Amniotic stem cell (primary cell): ENCODE measurements around the gene PICALM.
A peak's percentile ranks its signal among the peaks of the same experiment; 100 is the strongest.

Experiments
- DNase-seq: peaks from one replicate; lab custom pipeline; 2025; lab: John Stamatoyannopoulos, UW

The PICALM gene

DNA sequence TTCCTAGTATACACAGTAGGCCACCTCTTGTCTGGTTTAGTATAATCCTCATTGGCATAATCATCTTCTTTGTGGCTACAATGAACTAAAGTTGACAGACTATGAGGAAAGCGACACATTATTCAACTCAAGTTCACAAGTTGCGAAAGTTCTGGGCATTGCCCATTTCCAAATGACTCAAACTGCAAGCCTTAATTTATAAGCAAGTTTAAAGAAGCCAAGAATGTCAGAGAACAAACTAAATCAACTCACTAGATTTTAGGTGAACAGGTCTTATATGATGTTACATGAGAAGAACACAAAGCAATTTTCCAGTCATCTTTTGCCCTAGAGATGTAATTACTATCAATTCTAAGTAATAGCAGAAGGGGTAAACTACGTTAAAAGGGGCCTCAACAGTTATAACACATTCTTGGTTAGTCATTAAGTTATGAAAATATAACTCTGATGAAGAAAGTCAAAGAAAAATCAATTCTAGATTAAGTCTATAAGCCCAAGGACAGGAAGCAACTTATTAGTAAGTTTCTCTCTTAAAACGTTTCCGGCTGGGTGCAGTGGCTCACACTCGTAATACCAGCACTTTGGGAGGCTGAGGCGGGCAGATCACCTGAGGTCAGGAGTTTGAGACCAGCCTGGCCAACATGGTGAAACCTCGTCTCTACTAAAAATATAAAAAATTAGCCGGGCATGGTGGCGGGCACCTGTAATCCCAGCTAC, 21.5 kb downstream of the PICALM start:
- DNase-seq, result no peak

DNA sequence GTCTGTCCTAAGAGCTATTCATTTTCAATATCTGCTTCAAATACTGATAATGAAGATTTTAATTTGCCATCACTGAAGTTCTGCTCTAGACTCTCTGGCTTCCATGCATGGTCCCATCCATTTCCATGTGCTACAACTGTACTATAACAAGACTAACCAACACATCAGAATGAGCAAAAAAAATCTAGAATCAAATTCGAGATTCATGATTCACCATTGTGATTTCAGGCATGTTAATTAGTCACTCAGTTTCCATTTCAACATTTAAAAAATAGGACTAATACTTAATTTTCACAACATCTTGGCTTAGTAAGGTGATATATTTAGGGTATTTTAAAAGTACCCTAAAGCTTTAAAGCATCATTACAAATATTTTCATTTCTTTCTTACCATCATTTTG, 22.8 kb downstream of the PICALM start:
- no peak for DNase-seq

DNA sequence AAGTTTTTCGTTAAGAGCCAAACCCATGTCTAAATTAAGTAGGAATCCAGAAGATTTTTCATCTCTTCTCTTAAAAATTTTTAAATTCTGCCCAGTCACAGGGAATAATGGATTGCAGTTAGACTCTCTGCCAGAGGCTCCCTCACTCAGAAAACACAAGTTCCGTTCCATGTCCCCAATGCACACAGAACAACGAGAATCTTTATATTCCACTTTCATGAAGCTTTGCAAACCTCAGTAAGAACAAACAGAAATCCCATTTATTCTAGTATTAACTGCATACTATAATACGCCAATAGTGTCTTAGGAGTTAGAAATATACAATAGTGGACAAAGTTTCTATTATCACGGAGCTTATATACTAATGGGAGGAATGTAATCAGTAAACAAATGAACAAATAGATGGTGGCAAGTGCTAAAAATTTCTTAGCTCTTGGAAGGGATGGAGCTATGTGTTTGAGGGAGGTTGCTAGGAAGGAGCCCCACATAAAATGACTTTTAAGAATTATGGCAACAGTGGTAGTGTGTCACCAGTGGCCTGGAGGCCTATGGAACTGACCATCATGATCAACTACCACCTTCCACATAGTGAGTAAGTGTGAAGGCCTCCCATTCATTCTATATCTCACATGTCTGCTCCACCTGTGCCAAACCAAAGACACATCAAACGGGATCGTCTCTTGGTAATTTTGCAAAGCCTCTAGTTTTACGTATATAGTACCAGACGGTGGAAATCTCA, 24.9 kb downstream of the PICALM start:
- no peak for DNase-seq

DNA sequence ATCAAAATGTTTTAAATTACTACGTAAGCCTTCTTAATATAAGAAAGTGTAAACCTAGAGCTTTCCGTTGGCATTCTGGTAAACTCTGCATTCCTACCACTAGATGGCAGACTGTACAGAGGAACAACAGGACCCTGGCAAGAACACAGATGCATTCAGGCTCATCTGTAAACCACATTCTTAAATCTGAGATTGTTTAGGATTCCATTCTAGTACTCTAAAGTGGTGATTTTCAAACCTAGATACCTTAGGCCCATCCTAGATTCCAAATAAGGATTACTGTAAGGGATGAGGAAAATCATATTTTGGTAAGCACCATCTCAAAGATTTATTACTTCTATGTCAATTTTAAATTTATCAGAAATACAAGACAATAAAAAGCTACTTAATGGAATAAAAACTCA, 26.9 kb downstream of the PICALM start:
- DNase-seq, result peak; percentile 61

DNA sequence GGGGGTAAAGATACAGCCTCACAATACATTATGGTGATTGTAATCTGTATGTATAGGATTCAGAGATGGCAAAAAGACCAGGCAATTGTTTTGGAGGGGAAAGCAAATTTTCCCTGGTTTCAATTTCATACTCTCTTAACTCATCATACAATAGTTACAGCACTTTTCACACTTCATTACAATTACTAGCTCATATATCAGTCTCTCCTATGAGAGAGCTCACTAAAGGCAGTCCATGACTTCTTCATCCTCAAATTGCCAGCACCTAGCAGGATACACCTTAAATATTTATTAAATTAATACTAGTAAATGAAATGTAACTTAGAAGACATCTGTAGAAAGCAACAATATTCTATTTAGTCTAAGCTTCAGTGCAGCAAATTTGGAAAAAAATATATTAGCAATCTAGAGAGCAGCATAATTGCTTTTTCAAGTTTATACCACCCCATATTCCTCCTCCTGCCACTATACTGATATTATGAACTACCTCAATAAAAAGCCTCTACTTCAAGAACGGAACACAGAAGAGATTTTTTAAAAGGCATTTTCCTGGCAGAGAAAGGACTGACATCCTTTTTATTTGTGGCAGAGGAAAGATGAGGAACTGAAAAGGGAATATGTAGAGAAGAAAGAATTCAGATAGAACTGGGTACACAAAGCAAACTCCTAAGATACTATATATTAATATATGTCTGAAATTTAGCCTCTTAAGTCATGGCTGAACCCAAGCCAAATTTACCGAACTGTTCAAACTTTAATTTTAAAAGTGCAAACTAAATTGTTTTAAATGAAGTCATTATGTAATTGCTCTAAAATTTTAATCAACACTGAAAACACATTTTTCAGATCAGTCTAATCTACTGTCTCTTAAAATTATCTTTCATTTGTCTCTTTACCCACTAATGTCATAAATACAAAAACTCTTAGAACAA, 27.7 kb downstream of the PICALM start:
- DNase-seq, result no peak

DNA sequence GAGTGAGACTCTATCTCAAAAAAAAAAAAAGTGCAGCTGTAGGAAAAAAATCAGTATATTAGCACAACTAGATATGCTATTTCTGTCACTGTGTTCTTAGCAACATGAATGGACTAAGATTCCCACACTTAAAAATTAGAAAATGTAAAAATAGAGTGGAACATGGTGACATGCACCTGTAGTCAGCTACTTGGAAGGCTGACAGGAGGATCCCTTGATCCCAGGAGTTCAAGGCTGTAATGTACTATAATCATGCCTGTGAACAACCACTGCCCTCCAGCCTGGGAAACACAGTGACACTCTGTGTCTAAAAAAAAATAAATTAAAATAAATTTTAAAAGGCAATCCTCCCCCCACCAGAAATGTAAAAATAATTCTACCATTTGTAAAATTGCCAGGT, 29.8 kb downstream of the PICALM start:
- no peak for DNase-seq

DNA sequence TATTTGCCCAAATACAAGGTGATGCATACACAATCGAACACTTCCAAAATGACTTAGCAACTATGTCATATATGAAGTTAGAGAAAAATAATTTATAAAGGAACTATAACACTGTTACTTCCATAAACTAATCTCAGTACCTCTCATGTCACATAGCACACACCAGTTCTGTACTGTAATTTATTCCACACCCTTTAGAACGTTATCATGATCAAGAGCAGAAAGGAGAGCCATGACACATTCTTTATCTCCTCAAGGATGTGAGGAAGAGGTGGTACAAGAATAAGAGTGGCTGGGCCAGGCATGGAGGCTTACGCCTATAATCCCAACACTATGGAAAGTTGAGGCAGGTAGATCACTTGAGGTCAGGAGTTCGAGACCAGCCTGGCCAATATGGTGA, 31.1 kb downstream of the PICALM start:
- DNase-seq, result no peak

DNA sequence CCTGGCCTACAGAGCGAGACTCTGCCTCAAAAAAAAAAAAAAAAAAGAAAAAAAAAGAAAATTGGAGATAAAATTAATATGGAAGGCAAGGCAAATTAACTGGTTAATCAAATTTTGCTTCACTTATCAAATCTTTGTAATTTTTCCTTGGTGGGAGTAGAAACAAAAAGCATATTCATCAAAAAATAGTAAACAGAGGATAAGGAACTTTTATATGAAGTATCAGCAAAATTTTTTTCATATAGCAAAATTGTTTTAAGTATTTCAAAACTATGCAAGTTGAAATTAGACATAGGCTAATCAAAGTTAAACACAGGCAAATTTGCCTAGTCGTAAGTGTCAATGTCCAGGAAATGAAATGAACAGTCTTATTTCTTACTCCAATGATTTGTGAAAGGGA, 33.0 kb downstream of the PICALM start:
- no peak for DNase-seq

DNA sequence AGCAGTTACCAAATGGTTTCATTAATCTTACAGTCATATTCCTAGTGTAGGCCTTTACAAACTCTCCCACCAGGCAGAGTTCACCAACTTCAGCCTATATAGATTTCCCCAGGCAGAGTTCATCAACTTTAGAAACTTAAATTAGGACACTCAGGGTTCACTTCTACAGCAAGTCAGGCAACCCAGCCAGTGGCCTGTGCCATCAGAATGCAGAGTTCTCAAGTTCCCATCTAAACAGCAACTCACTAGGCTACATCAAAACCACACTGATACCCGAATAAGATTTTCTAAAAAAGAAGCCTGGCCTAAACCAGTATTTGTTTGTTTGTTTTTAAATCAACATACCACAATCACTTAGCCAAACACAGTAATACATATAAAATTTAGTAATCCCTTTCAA, 33.7 kb downstream of the PICALM start:
- no peak for DNase-seq

DNA sequence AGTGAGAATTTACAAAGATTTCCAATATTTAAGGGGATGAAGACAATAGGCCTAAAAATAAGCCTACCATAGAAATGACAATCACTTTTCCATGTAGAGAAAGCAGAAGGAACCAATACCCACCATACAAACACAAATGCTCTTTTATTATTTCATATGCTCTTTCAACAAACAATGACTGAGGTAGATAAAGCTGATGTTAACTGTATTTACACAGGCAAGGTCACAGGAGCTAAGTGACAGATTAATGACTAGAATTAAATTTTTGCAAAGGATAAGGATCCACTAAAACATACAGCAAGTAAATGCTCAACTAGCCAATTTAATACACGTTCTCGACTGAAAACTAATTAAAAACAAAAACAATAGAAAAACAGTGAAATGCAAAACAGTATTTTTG, 34.2 kb downstream of the PICALM start:
- no peak for DNase-seq

DNA sequence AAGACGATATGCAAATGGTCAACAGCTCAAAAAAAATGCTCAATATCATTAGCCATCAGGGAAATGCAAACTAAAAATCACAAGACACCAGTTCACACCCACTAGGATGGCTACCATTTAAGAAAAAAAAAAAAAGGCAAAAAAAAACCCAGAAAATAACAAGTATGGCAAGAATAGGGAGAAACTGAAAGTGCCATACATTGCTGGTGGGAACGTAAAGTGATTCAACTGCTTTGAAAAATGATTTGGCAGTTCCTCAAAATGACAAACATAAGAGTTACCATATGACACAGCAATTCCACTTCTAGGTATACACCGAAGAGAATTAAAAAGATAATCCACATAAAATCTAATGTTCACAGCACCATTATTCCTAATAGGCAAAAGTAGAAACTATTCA, 47.5 kb downstream of the PICALM start:
- no peak for DNase-seq

DNA sequence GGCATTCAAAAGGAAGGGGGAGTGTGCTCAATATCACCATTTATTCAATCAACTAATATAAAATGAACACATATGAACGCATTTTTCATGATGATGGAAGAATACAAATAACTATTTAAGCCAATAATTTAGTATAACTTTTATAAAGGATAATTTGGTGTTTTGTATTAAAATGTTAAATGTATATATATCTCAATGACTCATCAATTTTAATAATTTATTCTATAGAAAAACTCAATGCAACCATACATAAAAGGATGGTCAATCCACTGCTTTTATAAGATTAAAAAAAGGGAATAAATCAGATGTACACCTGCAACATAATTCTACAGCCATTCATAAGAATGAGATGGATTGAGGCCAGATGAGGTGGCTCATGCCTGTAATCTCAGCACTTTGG, 50.6 kb downstream of the PICALM start:
- DNase-seq, result no peak

DNA sequence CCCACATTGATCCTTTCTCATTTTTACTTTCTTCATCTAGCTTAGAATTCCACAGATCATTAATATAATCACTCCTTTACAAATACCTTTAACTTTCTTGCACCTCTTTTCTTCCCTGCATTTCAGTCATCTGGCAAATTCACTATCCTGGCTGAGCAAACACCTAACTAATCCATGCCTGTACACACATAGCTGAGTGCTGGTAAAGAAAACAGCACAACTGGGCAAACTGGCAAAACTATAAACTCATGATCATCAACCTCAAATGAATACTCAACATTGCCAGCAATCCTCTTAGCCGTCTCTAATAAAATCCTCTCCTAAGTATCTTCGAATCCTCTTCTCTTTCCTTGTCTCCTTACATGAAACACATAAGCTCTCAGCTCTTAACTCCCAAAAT, 52.4 kb downstream of the PICALM start:
- DNase-seq, result no peak

DNA sequence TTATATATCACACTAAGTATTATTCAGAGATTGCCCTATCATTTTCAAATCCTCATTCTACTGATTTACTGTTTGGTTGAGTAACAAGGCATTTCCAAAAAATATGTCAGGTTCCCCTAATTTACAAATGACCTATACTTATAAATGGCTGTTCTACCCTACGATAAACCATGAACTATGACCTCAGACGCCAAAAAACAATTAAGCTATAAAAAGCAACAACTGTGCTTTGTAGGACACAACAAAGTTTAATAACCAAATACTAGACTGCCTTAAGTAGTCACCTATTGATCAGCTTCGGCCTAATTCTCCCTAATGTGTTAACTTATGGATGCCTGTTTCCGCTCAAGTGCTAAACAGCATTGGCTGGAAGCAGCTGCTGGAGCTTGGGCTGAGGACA, 53.2 kb downstream of the PICALM start:
- DNase-seq, result no peak

DNA sequence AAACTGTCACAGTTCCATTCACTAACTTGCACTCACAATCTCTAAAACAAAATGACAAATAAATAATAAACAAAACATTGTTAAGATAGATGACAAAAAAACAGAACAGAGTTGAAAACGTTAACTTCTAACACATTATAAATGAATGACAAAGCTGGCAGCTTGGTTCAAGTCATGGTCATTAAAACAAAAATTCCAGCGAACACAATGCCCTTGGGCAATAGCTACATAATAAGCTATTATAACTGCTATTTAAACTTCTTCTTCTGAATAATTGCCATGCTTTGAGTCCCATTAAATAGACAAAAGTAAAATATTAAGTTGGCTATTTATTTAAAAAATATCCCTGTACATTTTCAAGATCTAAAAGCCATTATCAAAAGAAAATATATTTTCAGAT, 54.7 kb downstream of the PICALM start:
- no peak for DNase-seq

DNA sequence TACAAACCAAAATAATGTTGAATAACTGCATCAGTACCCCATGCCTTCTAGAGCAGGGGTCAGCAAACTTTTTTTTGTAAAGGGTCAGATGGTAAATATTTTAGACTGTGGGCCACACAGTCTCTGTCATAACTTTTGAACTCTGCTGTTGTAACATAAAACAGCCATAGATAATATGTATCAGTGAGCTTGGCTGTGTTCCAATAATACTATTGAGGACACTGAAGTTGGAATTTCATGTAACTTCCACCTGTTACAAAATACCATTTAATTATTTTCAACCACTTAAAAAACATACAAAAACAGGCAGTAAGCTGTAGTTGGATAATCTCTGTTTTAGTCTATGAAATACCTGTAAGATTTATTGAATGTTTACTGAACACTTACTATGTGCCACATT, 55.2 kb downstream of the PICALM start:
- DNase-seq, result no peak

DNA sequence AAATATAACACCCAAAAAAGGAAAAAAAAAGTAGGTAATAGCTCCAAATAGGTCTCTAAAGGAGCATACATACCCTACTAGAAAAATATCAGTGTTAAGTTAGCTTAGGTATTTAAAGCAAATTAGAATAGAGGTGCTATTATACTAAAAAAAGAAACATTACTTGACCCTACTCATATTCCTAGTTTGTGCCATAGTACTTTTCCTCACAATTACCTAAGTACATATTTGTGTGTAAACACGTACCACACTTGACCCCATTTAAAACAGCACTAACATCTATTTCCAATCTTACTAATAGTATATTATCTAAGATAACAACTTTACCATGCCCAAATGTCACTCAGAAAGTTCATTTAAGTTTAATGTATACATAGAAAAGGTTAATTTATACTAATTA, 57.7 kb downstream of the PICALM start:
- no peak for DNase-seq

DNA sequence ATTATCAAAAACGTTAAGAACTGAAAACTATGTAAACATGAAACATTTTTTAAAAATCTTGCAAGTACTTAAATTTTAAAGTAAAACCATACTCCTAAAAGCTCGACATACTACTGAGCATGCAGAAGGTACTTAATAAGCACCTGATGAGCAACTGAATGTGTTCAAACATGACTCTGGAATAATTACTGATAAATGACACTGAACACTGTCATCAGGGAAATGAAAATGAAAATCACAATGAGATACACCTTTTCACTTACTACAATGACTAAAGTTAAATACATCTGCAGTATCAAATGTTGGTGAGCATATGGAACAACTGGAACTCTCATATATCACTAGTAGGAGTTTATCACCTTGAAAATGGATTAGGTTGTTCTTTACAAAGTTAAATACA, 65.2 kb downstream of the PICALM start:
- no peak for DNase-seq

DNA sequence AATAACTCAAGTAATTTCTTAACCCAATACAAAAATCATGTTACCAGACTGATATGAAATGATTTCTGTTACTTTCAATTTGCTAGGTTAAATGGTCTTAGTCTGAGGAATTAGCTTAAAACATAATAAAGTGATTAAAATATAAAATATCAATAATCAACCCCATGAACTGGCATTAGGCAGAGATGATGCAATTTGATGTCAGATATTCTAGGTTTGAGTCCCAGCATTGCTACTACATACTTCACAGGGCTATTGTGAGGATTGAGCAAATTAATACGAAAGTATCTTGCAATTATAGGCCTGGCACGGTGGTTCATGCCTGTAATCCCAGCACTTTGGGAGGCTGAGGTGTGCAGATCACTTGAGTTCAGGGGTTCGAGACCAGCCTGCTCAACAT, 66.5 kb downstream of the PICALM start:
- DNase-seq, result no peak

DNA sequence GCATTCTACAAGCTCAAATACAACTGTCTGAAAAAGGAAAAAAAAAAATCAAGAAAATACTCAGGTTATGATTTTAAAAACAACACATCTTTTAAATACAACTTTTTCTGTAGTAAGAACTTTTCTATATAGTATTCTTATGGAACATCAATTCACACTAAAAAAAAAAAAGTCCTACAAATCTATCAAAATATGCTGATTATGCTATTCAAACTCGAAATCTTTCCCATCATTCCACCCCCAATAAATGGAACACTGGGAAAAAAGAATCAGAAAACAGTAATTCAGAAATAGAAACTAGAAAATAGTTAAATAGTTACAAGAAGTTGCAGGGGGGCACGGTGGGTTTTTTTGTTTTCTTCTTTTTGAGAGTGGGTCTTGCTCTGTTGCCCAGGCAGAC, 77.4 kb downstream of the PICALM start:
- DNase-seq, result no peak

DNA sequence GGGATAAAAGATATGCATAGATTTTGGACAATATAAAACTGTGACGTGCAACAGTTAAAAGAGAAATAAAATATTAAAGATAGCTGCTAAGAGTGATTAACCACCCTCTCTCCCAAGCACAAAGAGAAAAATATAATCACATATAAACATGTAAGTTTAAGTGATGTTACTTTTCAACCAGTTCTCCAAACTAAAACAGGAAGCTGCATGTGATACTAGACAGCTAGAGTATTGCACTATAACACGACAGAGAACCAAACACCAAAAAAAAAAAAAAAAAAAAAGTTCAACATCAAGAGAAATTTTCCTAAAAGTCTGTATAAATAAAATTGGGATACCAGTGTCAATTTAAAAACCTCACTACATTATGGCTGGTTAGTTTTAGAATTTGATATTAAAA, 79.1 kb downstream of the PICALM start:
- DNase-seq, result no peak

DNA sequence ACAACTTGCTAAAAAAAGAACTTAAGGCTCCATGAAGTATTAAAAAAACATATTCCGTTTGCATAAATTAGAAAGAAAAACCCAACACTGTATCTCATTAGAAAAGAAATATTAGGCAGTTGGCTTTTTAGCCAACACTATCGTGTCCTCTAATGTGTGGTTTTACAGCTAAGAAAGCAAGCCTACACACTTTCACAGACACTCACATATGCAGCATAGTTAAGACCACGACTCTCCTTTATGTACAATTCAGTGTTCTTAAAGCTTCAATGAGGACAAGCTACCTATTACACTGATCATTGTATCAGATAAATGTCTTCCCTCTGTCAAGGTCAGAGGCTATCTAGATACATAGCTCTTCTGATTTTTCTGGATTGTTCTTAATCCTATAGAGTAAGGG, 80.1 kb downstream of the PICALM start:
- DNase-seq, result no peak

DNA sequence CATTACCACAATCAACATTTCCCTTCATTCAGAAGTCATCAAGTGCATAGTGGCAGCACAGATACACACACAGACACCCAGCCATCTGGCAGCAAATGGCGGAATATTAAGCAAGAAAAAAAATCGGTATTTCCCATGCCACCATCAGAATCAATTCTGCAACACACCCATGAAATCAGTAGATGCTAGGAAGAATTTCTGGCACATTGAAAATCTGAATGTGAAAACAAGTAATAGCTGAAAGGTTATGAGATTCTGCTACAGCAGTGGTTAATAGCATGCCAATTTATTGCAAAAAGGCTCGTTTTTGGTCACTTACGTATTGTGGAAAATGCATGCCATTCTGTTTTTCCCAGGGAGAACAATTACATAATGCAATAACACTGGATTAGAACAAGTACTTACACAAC, 91.1 kb downstream of the PICALM start:
- no peak for DNase-seq
